ENCODE data around the gene ALDH6A1.
"Not testable (repeated sequence)": the region's sequence is repeated elsewhere in the genome, so short reads cannot be mapped to it uniquely, and the experiment has no call there.

The ALDH6A1 gene

GRCh38 chr14:74084277-74085046, at the start of gene ALDH6A1, which contains the start of gene LIN52:
ALDH6A1 (minus strand) TSS chr14:74084453; CDS start chr14:74084394, 59 bp downstream.
LIN52 (plus strand) TSS chr14:74084956; CDS start chr14:74084975, 19 bp downstream.
- Histone ChIP-seq H3K9me3 (replicated peaks; ENCODE audit: insufficient read depth, low read length) (no peaks in the 10 kb centered on the region), H3K79me2 (ENCODE audit: low read length) (peaks cover 49% of the 10 kb centered on the region), H3K27ac (ENCODE audit: low read length) (peak within 1 kb of the TSS; percentile 87), H2AFZ (ENCODE audit: low read length) (peak within 1 kb of the TSS; percentile 61), H4K20me1 (ENCODE audit: insufficient read depth, low read length) (no peaks in the 10 kb centered on the region), H3K9ac (ENCODE audit: low read length) (peak within 1 kb of the TSS; percentile 87), H3K4me1 (ENCODE audit: low read length) (peaks cover 11% of the 10 kb centered on the region), H3K36me3 (replicated peaks; ENCODE audit: insufficient read depth, low read length) (no peaks in the 10 kb centered on the region), H3K4me2 (ENCODE audit: low read depth, low read length) (peak within 1 kb of the TSS; percentile 86), H3F3A (ENCODE audit: insufficient read depth, low read length) (no peaks in the 10 kb centered on the region; the same call in 1 of the 2 replicates), H3K4me3 (ENCODE audit: low read length) (peak within 1 kb of the TSS; percentile 89), H3K27me3 (replicated peaks; ENCODE audit: insufficient read depth, low read length) (no peaks in the 10 kb centered on the region), H3K9me2 (replicated peaks; ENCODE audit: insufficient read depth, low read length) (no peaks in the 10 kb centered on the region)
- peak; percentile 96 for DNase-seq
- TF ChIP-seq CTCF (IDR thresholded peaks at IDR 0.05; ENCODE audit: low read length) (no peak), EZH2phosphoT487 (IDR thresholded peaks at IDR 0.05; ENCODE audit: low read length) (no peak), EZH2 (optimal IDR thresholded peaks at IDR 0.05; ENCODE audit: low read depth, low read length) (no peak)

DNA sequence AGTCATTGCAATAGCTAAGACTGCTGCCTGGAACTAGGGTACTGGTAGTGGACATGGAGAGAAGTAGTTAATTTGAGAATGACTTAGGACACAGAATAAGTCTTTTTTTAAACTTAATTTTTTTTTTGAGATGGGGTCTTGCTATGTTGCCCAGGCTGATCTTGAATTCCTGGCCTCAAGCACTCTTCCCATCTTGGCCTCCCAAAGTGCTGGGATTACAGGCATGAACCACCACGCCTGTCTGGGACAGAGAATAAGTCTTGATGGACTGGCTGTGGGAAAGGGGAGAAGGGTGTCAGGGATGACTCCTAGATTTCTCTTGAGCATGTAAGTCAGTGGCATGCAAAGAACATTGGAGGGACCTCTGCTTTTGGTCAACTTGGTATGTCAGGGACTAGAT, 43.4 kb upstream of the ALDH6A1 start:
- no peak overlapping the region for H3K9ac ChIP-seq (ENCODE audit: low read length)

DNA sequence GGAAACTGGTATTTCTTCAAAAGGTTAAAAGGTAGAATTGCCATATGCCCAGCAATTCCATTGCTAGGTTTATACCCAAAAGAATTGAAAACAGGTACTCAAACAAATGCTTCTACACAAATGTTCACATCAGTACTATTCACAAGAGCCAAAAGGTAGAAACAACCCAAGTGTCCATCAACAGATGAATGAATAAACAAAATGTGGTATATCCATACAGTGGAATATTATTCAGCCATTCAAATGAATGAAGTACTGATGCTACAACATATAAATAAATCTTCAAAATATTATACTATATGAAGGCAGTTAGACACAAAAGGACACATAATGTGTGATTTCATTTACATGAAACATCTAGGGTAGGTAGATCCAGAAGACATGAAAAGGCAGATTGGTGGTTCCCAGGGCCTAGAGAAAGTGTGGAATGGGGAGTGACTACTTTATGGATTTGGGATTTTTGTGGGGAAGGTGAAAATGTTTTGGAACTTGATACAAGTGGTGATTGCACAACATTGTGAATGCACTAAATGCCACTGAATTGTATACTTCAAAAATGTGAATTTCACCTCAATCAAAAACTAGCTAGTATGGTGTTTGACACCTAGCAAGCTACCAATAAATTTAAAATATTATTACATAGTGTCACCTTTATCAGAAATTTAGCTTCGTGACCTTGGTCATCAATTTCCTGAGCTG, 42.2 kb upstream of the ALDH6A1 start:
- Histone ChIP-seq H2AFZ (ENCODE audit: low read length) (no peak overlapping the region), H3K27me3 (replicated peaks; ENCODE audit: insufficient read depth, low read length) (no peaks in the 10 kb centered on the region), H3F3A (ENCODE audit: insufficient read depth, low read length) (no peaks in the 10 kb centered on the region), H3K9me3 (replicated peaks; ENCODE audit: insufficient read depth, low read length) (no peaks in the 10 kb centered on the region), H3K4me2 (ENCODE audit: low read depth, low read length) (no peak overlapping the region), H4K20me1 (ENCODE audit: insufficient read depth, low read length) (no peaks in the 10 kb centered on the region), H3K36me3 (replicated peaks; ENCODE audit: insufficient read depth, low read length) (no peaks in the 10 kb centered on the region), H3K79me2 (ENCODE audit: low read length) (no peaks in the 10 kb centered on the region), H3K9me2 (replicated peaks; ENCODE audit: insufficient read depth, low read length) (no peaks in the 10 kb centered on the region), H3K27ac (ENCODE audit: low read length) (no peak overlapping the region), H3K4me1 (ENCODE audit: low read length) (no peaks in the 10 kb centered on the region), H3K9ac (ENCODE audit: low read length) (no peak overlapping the region), H3K4me3 (ENCODE audit: low read length) (no peak overlapping the region)
- DNase-seq: no peak
- TF ChIP-seq CTCF (IDR thresholded peaks at IDR 0.05; ENCODE audit: low read length): no peak
- TF ChIP-seq EZH2 (optimal IDR thresholded peaks at IDR 0.05; ENCODE audit: low read depth, low read length): no peak
- TF ChIP-seq EZH2phosphoT487 (IDR thresholded peaks at IDR 0.05; ENCODE audit: low read length): no peak

More for the DNA sequence above, 43.4 kb upstream of the ALDH6A1 start:
- H2AFZ ChIP-seq (ENCODE audit: low read length): no peak overlapping the region
- no peak for DNase-seq
- no peaks in the 10 kb centered on the region for H3K79me2 ChIP-seq (ENCODE audit: low read length)
- H3F3A ChIP-seq (ENCODE audit: insufficient read depth, low read length): no peaks in the 10 kb centered on the region
- no peaks in the 10 kb centered on the region for H3K36me3 ChIP-seq (replicated peaks; ENCODE audit: insufficient read depth, low read length)
- no peak for TF ChIP-seq CTCF (IDR thresholded peaks at IDR 0.05; ENCODE audit: low read length)
- no peak for TF ChIP-seq EZH2 (optimal IDR thresholded peaks at IDR 0.05; ENCODE audit: low read depth, low read length)
- no peak for TF ChIP-seq EZH2phosphoT487 (IDR thresholded peaks at IDR 0.05; ENCODE audit: low read length)
- no peaks in the 10 kb centered on the region for H3K9me3 ChIP-seq (replicated peaks; ENCODE audit: insufficient read depth, low read length)
- no peaks in the 10 kb centered on the region for H3K9me2 ChIP-seq (replicated peaks; ENCODE audit: insufficient read depth, low read length)
- no peak overlapping the region for H3K27ac ChIP-seq (ENCODE audit: low read length)
- H3K4me2 ChIP-seq (ENCODE audit: low read depth, low read length): no peak overlapping the region
- H3K27me3 ChIP-seq (replicated peaks; ENCODE audit: insufficient read depth, low read length): no peaks in the 10 kb centered on the region
- H3K4me1 ChIP-seq (ENCODE audit: low read length): no peaks in the 10 kb centered on the region
- H4K20me1 ChIP-seq (ENCODE audit: insufficient read depth, low read length): no peaks in the 10 kb centered on the region
- H3K4me3 ChIP-seq (ENCODE audit: low read length): no peak overlapping the region

DNA sequence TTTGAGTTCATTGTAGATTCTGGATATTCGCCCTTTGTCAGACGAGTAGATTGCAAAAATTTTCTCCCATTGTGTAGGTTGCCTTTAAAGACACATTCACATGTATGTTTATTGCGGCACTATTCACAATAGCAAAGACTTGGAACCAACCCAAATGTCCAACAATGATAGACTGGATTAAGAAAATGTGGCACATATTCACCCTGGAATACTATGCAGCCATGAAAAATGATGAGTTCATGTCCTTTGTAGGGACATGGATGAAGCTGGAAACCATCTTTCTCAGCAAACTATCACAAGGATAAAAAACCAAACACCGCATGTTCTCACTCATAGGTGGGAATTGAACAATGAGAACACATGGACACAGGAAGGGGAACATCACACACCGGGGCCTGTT, 41.2 kb upstream of the ALDH6A1 start:
- H2AFZ ChIP-seq (ENCODE audit: low read length); H3K9me2 ChIP-seq (replicated peaks; ENCODE audit: insufficient read depth, low read length); H3K79me2 ChIP-seq (ENCODE audit: low read length); H3K4me3 ChIP-seq (ENCODE audit: low read length); H4K20me1 ChIP-seq (ENCODE audit: insufficient read depth, low read length); H3K9me3 ChIP-seq (replicated peaks; ENCODE audit: insufficient read depth, low read length); H3F3A ChIP-seq (ENCODE audit: insufficient read depth, low read length); DNase-seq; H3K9ac ChIP-seq (ENCODE audit: low read length); H3K36me3 ChIP-seq (replicated peaks; ENCODE audit: insufficient read depth, low read length); H3K27me3 ChIP-seq (replicated peaks; ENCODE audit: insufficient read depth, low read length); H3K27ac ChIP-seq (ENCODE audit: low read length); H3K4me1 ChIP-seq (ENCODE audit: low read length); H3K4me2 ChIP-seq (ENCODE audit: low read depth, low read length): not testable (repeated sequence)

All from MM.1S (cell line).